ENCODE results near the gene ACCSL. TPM values are rescaled to one million over a fixed set of nuclear protein-coding genes. Genes with fewer than 3 reads are reported as not detected.

ACCSL gene
- total RNA-seq, 1 experiment from 2014 or later = not detected

- DNase-seq = no peak
- Histone ChIP-seq H3K9me2 (replicated peaks; ENCODE audit: low read length) (no peaks in the 10 kb centered on the region), H3K79me2 (ENCODE audit: low read length) (no peaks in the 10 kb centered on the region), H2AFZ (ENCODE audit: low read length) (no peak overlapping the region), H3K4me3 (ENCODE audit: low read length) (no peak overlapping the region), H3F3A (ENCODE audit: low read length, unreplicated experiment) (no peaks in the 10 kb centered on the region), H3K4me2 (ENCODE audit: low read length) (no peak overlapping the region), H3K27ac (ENCODE audit: low read length) (no peak overlapping the region), H4K20me1 (ENCODE audit: low read length) (no peaks in the 10 kb centered on the region), H3K9me3 (ENCODE audit: low read length) (no peaks in the 10 kb centered on the region), H3K36me3 (ENCODE audit: low read depth, low read length) (no peaks in the 10 kb centered on the region), H3K9ac (ENCODE audit: low read length) (no peak overlapping the region), H3K4me1 (ENCODE audit: insufficient read depth, low read length) (no peaks in the 10 kb centered on the region), H3K27me3 (ENCODE audit: low read length) (no peaks in the 10 kb centered on the region)
- no peak for ATAC-seq
- intact Hi-C loops (cut with micrococcal nuclease) = no loop called here
- no TSS peak for BruUV-seq (replicated peaks)
- POLR2A ChIA-PET (ENCODE audit: unreplicated experiment) = no interaction called here
- TF ChIP-seq EZH2 (IDR thresholded peaks at IDR 0.05; ENCODE audit: low read length, unreplicated experiment) = no peak
- no peak for TF ChIP-seq EZH2phosphoT487 (IDR thresholded peaks at IDR 0.05; ENCODE audit: borderline replicate concordance, low read length)
- TF ChIP-seq CTCF (conservative IDR thresholded peaks at IDR 0.05; ENCODE audit: low read depth, low read length) = no peak
- CTCF ChIA-PET = no interaction called here
Observed at GRCh38 chr11:44083906-44084305, 36.1 kb downstream of the ACCSL start.

GRCh38 chr11:44085330-44085729, 37.5 kb downstream of the ACCSL start:
- ATAC-seq (no peak), DNase-seq (no peak)
- BruUV-seq (replicated peaks) = no TSS peak
- Histone ChIP-seq H2AFZ (ENCODE audit: low read length) (no peak overlapping the region), H3K9ac (ENCODE audit: low read length) (no peak overlapping the region), H3K9me3 (ENCODE audit: low read length) (no peaks in the 10 kb centered on the region), H3F3A (ENCODE audit: low read length, unreplicated experiment) (no peaks in the 10 kb centered on the region), H4K20me1 (ENCODE audit: low read length) (no peaks in the 10 kb centered on the region), H3K36me3 (ENCODE audit: low read depth, low read length) (no peaks in the 10 kb centered on the region), H3K27me3 (ENCODE audit: low read length) (no peaks in the 10 kb centered on the region), H3K4me1 (ENCODE audit: insufficient read depth, low read length) (no peaks in the 10 kb centered on the region), H3K4me2 (ENCODE audit: low read length) (no peak overlapping the region), H3K9me2 (replicated peaks; ENCODE audit: low read length) (no peaks in the 10 kb centered on the region), H3K27ac (ENCODE audit: low read length) (no peak overlapping the region), H3K4me3 (ENCODE audit: low read length) (no peak overlapping the region), H3K79me2 (ENCODE audit: low read length) (no peaks in the 10 kb centered on the region)
- ChIA-PET CTCF (no interaction called here), POLR2A (ENCODE audit: unreplicated experiment) (no interaction called here)
- TF ChIP-seq EZH2 (IDR thresholded peaks at IDR 0.05; ENCODE audit: low read length, unreplicated experiment) (no peak), EZH2phosphoT487 (IDR thresholded peaks at IDR 0.05; ENCODE audit: borderline replicate concordance, low read length) (no peak), CTCF (conservative IDR thresholded peaks at IDR 0.05; ENCODE audit: low read depth, low read length) (no peak)
- intact Hi-C loops (cut with micrococcal nuclease) = no loop called here

GRCh38 chr11:44088377-44088776, 40.6 kb downstream of the ACCSL start:
- Histone ChIP-seq H3K4me1 (ENCODE audit: insufficient read depth, low read length) (no peaks in the 10 kb centered on the region), H3K27me3 (ENCODE audit: low read length) (0 out of 2 replicates have a peak, but pooled peaks cover 6% of the 10 kb centered on the region), H3K9me2 (replicated peaks; ENCODE audit: low read length) (no peaks in the 10 kb centered on the region), H3K4me3 (ENCODE audit: low read length) (no peak overlapping the region), H3K36me3 (ENCODE audit: low read depth, low read length) (no peaks in the 10 kb centered on the region), H4K20me1 (ENCODE audit: low read length) (no peaks in the 10 kb centered on the region), H3K79me2 (ENCODE audit: low read length) (no peaks in the 10 kb centered on the region), H3F3A (ENCODE audit: low read length, unreplicated experiment) (no peaks in the 10 kb centered on the region), H3K9ac (ENCODE audit: low read length) (no peak overlapping the region), H3K27ac (ENCODE audit: low read length) (no peak overlapping the region), H3K9me3 (ENCODE audit: low read length) (no peaks in the 10 kb centered on the region), H2AFZ (ENCODE audit: low read length) (no peak overlapping the region), H3K4me2 (ENCODE audit: low read length) (no peak overlapping the region)
- POLR2A ChIA-PET (ENCODE audit: unreplicated experiment) = no interaction called here
- intact Hi-C loops (cut with micrococcal nuclease) = no loop called here
- BruUV-seq (replicated peaks) = no TSS peak
- CTCF ChIA-PET = no interaction called here
- TF ChIP-seq EZH2 (IDR thresholded peaks at IDR 0.05; ENCODE audit: low read length, unreplicated experiment) = no peak
- no peak for TF ChIP-seq CTCF (conservative IDR thresholded peaks at IDR 0.05; ENCODE audit: low read depth, low read length)
- TF ChIP-seq EZH2phosphoT487 (IDR thresholded peaks at IDR 0.05; ENCODE audit: borderline replicate concordance, low read length) = no peak
- no peak for DNase-seq
- no peak for ATAC-seq
